Epithelial cell of proximal tubule (primary cell): Measurements from ENCODE around the gene COQ9. TPM values are rescaled to one million over a fixed set of nuclear protein-coding genes. Genes with fewer than 3 reads are reported as not detected.

ENCODE experiments used
- DNase-seq: peaks from one replicate; pipeline ENCODE4 v3.0.0-alpha.2; 2011; ENCODE audit warnings: low read depth
- H3K4me3 ChIP-seq: 2 replicates; pipeline ENCODE4 v1.5.1; 2011; ENCODE audit warnings: low read depth, mild to moderate bottlenecking, low read length
- total RNA-seq: library from RNA; depleted of rRNA; stranded (reverse); fragments of >200 nt; gene quantifications from 2 replicates; pipeline ENCODE4 v1.2.3, GENCODE V29; 2015
- TF ChIP-seq, protein P1 (sequence below): conservative IDR thresholded peaks from 2 replicates; pipeline ENCODE4 v1.5.1; 2012; ENCODE audit warnings: low read depth, mild to moderate bottlenecking, low read length

Gene COQ9
- total RNA-seq, 1 donor from 2014 or later: 40.0 TPM

DNA sequence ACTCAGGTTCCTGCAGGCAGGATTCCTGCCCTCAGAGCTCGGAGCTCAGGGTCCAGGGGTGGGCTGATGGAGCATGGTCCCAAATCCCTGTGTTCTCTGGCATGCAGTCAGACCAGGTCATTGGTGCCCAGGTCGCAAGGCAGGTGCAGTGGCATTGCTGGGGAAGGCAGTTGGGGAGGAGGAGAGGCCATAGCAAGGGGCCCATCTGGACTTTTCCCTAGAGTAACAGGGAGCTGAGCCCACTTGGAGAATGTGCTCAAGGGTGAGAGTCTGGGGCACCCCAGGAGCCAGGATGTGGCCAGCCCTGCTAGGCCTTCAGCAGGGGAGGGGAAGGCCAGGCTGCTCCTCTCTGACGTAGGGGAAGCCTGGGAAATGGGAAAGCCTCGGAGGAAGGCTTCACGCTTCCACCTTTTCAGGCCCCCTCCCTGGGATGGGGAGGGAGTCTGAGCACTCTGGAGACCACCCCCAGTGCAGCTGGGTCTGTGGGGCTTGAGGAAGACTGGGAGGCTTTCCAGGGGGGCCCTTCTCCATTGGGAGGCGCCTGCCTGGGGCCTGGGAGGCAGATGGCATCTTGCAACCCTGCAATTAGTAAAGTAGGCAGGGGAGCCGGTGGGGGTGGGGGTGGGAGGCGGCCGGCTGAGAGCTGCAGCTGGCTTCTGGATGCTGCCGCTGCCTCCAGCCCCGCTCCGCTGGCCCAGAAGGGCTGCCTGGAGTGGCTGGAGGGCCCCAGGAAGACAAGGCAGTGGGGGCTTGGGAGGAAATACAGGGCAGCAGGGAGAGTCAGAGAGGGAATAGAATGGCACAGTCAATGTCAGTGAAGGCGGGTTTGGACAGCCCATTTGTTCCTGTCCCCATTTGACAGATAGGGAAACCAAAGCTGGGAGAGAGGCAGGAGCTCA lies 60.1 kb downstream of the COQ9 start:
- TF ChIP-seq, protein P1, sequence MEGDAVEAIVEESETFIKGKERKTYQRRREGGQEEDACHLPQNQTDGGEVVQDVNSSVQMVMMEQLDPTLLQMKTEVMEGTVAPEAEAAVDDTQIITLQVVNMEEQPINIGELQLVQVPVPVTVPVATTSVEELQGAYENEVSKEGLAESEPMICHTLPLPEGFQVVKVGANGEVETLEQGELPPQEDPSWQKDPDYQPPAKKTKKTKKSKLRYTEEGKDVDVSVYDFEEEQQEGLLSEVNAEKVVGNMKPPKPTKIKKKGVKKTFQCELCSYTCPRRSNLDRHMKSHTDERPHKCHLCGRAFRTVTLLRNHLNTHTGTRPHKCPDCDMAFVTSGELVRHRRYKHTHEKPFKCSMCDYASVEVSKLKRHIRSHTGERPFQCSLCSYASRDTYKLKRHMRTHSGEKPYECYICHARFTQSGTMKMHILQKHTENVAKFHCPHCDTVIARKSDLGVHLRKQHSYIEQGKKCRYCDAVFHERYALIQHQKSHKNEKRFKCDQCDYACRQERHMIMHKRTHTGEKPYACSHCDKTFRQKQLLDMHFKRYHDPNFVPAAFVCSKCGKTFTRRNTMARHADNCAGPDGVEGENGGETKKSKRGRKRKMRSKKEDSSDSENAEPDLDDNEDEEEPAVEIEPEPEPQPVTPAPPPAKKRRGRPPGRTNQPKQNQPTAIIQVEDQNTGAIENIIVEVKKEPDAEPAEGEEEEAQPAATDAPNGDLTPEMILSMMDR: no peak
- H3K4me3 ChIP-seq: no peak overlapping the region
- DNase-seq: no peak

DNA sequence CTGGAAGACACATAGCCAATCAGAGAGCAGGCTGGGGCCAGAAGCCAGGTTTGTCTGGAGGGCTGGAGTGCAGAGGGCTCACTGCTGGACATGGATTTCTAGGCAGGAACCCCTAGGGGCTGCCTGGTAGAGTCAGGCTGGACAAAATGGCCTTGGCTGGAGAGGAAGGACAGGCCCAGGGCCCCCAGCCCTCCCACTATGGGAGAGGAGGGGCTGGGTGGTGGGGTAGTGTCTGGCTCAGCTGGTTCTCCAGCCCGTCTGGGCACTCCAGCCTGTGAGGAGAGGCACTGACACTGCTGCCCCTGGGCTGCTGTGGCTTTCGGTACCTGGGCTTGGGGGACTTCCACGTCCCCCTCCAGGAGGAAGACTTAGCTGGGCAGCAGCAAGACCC lies 60.8 kb downstream of the COQ9 start:
- no peak for DNase-seq
- H3K4me3 ChIP-seq: no peak overlapping the region
- TF ChIP-seq, protein P1: no peak

DNA sequence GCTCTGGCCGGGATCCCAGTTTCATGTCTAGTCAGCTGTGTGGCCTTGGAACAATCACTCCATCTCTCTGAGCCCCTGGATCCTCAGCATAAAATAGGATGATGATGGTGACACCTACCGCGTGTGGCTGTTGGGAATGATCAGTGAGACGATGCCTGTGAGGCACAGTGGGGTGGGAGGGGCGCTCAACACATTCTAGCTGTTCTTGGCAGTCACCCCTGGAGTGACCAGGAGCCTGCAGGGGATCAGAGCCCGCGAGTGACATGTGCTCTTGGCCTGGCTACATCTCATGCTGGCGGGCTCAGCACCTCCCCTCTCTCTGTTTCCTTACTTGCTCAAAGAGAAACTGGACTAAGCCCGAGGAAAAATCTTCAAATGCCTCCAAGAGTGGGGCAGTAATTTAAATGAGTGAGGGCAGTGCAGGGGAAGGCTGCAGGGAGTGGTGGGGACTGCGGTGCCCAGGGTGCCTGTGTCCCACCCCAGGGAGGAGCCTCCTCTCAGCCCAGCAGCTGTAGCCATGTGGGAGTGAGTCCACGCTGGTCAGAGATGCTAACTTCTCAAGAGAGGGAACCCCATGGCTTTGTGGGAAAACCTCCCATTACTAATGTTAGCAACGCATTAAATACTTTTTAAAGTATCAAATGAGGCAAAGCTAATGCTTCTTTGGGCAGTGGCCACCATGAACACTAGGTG lies 62.1 kb downstream of the COQ9 start:
- no peak for DNase-seq
- TF ChIP-seq, protein P1: no peak
- H3K4me3 ChIP-seq: no peak overlapping the region

DNA sequence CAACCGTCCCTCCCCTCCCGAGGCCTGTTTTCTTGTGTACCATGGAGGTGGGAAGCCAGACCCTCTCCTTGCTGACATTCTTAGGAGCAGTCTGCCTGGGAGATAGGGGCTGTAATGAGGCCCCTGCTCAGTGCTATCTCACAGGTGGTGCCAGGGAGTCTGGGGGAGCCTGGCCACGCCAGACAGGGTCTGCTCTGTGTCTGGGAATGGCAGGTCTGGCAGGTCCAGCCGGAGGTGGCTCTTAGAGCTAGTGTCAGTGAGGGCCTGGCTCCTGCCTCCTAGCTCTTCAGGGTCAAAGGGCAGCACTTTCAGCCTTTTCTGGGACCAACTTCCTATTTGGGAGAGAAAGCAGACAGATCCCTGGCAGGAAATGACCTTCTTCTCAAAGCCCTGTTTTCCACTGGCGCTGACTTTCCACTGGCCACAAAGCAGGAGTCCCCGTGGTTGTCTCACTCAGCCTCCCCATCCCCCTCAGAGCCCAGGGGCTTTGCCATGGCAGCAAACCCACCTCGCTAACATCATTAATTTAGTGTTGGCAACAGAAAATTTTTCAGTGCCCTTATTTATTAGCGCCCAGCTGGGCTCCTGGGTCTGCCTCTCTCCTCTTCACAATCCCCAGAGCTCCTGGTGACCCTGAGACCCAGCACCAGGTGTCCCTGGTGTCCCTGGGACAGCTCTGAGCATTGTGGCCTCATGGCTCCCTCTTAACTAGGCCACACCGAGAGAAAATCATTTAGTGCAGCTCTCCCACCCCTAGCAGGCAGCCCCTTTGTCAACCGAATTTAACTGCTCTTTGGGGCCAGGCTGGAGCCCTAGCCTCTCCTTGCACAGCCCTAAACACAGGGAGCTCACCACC lies 63.0 kb downstream of the COQ9 start:
- TF ChIP-seq, protein P1: no peak
- no peak overlapping the region for H3K4me3 ChIP-seq
- DNase-seq: no peak

Other genes starting within 250 kb of the COQ9 start
- gene ARL2BP, start 202.2 kb upstream of the COQ9 start, total RNA-seq: 44.6 and 55.7 TPM in 2 replicates
- 2.5 and 6.1 TPM in 2 replicates for gene PLLP, start 162.8 kb upstream of the COQ9 start, total RNA-seq
- gene CCL22, start 88.7 kb upstream of the COQ9 start, total RNA-seq: not detected in 2 replicates
- gene CX3CL1, start 75.0 kb upstream of the COQ9 start, total RNA-seq: 6.4 and 13.5 TPM in 2 replicates
- not detected in 2 replicates for gene CCL17, start 42.7 kb upstream of the COQ9 start, total RNA-seq
- gene CIAPIN1, start 94 bp upstream of the COQ9 start, total RNA-seq: 69.1 and 75.6 TPM in 2 replicates
- gene POLR2C, start 15.2 kb downstream of the COQ9 start, total RNA-seq: 64.5 and 140 TPM in 2 replicates
- gene DOK4, start 39.0 kb downstream of the COQ9 start, total RNA-seq: 35.3 and 39.5 TPM in 2 replicates
- gene CCDC102A, start 89.1 kb downstream of the COQ9 start, total RNA-seq: 14.0 and 22.7 TPM in 2 replicates
- 0.29 and 0.58 TPM in 2 replicates for gene ADGRG5, start 95.2 kb downstream of the COQ9 start, total RNA-seq
- gene ADGRG1, start 181.2 kb downstream of the COQ9 start, total RNA-seq: 33.9 and 101 TPM in 2 replicates
- gene ADGRG3, start 220.8 kb downstream of the COQ9 start, total RNA-seq: 0.06 TPM in 1 of 2 replicates, not detected in the other
- not detected in 2 replicates for gene DRC7, start 247.3 kb downstream of the COQ9 start, total RNA-seq